ENCODE results near the gene OR2A42.
"Not testable (repeated sequence)": the region's sequence is repeated elsewhere in the genome, so short reads cannot be mapped to it uniquely, and the experiment has no call there.

OR2A42 gene, protein sequence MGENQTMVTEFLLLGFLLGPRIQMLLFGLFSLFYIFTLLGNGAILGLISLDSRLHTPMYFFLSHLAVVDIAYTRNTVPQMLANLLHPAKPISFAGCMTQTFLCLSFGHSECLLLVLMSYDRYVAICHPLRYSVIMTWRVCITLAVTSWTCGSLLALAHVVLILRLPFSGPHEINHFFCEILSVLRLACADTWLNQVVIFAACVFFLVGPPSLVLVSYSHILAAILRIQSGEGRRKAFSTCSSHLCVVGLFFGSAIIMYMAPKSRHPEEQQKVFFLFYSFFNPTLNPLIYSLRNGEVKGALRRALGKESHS

DNA sequence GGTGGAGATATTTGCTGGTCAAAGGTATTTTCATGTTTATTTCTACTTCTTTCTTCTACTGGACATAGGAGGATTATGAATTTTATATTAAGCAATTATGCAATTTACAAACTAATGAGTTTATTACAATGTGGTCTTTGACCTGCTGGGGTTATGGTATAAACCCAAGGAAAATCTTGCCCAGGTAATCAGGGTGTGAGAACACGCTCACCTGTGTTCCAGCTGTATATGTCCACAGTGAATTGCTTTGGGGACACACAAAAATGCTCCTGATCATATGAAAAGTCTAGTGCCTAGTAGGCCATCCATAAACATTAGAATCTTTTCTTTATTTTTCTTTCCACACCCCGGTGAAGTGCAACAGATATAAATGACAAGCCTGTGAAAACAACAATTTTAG, at the start of gene OR2A42:
OR2A42 (minus strand) TSS at position 241 of the 400 bp plus-strand sequence. CDS start 6,762 bp downstream, outside the sequence.
- not testable (repeated sequence) for DNase-seq

- DNase-seq: not testable (repeated sequence)
These were observed 47.9 kb upstream of the OR2A42 start for GRCh38 chr7:144287171-144287784.

DNA sequence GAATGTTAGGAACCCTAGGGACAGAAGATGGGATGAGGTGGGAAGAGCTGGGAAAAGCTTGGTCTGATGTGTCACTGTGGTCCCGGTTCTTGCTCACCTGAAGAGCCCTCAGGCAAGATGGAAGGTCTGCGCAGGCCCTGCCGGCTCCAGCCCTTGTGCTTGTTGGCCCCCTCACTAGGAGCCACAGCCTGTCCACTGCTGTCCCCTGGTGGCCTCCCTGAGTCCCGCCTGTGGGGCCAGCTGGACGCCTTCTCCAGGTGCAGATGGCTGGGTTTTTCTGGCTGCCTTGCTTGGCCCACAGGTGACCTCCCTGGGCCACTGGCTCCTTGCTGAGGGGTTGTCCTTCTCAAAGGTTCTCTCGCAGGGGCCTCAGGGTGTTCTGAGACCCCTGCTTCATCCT, 44.3 kb upstream of the OR2A42 start:
- DNase-seq: not testable (repeated sequence)

DNA sequence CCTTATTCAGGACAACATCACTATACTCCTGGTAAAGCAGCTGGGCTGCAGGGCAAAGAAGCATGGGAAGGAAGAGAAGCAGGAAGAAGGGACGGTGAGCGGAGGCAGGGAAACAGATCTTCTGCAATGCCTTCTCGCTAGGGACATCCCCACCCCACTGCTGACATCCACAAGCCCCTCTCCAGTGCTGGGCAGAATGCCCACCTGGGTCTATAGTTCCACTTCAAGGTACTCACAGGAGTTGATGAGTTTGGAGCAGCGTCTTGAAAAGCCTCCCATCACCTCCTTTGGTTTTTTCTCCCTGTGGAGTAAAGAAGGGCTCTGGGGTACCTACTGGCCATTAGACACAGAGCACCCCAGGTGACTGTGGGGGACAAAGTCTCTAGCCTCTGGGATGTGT, 43.1 kb upstream of the OR2A42 start:
- DNase-seq: not testable (repeated sequence)

GRCh38 chr7:144281981-144282380, 42.6 kb upstream of the OR2A42 start:
- DNase-seq: not testable (repeated sequence)

DNA sequence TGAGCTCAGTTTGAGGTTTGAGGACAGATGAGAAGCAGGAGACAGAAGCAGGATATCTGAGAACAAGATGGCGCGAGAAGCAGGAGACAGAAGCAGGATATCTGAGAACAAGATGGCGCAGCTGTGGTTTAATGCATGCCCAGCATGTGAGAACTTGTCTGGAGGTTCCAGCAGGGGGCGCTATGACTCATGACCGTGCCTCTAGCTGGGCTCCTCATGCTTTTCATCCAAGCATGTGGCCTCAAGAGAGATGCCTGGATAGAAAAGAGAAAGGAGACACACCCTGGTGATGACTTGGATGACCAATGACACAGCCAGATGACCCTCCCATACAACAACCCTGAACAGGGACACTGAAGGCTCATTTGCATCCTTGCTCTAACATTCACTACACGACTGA, 40.6 kb upstream of the OR2A42 start:
- not testable (repeated sequence) for DNase-seq

DNA sequence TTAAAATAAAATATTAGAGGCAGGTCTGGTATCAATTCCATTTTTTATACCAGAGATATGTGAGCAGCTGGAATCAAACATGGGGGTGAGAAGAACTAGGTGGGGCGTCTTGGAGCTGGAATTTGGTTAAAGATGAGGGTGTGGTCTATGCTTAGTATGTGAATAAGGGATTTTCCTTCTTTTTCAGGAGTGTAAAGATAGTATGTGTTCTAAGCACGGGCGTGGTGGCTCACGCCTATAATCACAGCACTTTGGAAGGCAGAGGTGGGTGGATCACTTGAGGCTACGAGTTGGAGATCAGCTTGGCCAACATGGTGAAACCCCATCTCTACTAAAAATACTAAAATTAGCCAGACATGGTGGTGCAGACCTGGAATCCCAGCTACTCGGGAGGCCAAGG, 35.9 kb upstream of the OR2A42 start:
- DNase-seq: not testable (repeated sequence)

DNA sequence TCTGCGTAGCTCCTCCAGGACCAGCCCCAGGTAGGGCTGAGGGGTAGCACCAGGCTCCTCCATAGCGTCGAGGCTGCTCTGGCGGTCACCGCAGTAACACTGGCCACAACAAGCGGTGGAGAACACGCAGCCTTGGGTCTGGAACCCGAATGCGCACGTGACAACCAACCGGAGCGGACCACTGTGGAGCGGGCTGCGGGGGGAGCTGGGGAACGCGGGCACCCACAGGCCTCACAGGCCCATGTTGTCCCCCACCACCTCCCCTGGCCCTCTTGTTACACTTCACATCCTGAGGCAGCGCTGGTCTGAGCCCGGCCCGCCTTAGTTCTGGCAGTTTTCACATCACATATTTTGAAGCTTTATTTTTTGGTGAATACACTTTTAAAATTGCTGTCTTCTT, 29.8 kb upstream of the OR2A42 start, which contains the start of gene CTAGE8:
CTAGE8 (minus strand) TSS at position 101 of the 400 bp plus-strand sequence; CDS start at position 63, 38 bp downstream.
- DNase-seq: not testable (repeated sequence)

DNA sequence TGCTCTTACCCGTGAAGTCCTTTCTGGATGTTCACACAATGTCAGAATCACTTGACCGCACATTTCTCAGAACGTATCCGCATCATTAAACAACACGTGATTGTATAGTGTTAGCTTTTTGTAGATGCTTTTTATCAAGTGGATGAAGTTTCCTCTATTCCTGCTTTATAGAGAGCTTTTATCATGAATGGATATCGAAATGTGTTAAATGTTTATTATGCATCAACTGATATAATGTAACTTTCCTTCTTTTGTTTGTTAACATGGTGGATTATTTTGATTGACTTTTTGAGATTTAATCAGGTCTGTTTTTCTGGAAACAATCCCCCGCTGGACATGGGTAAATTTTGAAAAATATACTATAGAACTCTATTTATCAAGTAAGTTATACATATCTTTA, 25.3 kb upstream of the OR2A42 start, which contains the start of gene OR2A7:
OR2A7 (minus strand) TSS at position 101 of the 400 bp plus-strand sequence. CDS start 5,164 bp downstream, outside the sequence.
- DNase-seq: not testable (repeated sequence)

DNA sequence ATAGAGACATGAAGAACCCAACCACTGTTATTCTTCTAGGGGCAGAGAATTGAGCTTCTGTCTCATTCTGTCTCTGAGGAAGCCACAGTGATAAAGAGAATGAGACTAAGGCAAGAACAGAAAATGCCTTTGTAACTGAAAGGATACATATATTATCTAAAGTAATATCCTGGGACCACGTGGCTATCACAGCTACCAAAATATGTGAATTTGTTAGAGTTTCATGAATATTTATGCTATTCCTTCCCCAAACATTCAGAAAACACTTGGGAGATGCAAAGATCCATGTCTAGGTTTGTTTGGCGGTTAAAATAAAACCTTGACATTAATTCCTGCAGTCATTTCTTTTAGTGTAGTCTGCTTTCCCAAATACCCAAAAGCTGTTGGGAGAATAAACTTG, 22.7 kb upstream of the OR2A42 start:
- DNase-seq: not testable (repeated sequence)

- DNase-seq: not testable (repeated sequence)
These were observed 19.7 kb upstream of the OR2A42 start for GRCh38 chr7:144259067-144259466.

GRCh38 chr7:144256112-144256511, 16.7 kb upstream of the OR2A42 start:
- DNase-seq: no peak

DNA sequence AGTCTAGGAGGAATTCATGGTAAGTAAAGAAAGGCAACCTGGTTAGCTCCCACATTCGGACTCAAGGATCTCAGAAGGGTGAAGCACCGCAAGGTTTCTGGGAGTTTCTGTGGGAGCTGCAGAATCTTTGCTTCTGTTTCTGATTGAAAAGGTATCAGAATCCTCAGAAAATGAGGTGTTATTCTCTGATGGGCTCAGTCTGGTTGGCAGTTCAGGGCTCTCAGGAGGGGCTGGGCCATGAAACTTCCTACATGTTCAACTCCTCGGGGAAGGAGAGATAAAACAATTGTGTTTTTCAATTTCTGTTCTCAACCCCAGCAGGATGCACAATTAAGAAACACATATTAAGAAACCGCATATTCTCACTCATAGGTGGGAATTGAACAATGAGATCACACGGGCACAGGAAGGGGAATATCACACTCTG, 16.1 kb upstream of the OR2A42 start:
- DNase-seq: no peak

- not testable (repeated sequence) for DNase-seq
These were observed 12.9 kb upstream of the OR2A42 start for GRCh38 chr7:144252307-144252706.

DNA sequence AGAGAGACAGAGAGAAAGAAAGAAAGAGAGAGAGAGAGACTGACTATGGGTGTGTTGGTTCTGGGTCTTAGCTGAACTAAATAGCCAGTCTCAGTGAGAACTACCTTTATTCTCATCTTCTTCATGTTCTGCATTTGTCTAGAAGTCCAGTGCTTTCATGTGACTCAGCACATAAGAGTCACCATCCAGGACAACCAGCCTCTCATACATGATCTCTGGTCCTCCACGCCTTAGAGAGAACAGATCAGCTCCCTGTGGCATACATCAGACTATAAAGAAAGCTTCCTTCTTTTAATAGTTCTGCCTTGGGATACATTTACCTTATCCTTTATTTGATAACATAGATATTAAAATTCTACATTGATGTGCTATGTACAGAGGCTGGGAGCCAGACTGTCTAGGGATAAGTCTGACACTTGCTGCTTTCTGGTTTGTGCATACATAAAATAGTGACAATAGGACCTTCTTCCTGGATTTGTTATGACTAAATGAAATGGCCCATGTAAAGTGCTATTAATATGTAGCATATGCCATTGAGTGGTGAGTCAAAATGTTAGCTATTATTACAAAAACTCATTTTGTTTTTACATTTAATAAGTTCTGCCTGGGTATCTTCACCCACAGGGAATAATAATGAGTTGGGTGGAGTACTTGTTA, 8.4 kb upstream of the OR2A42 start:
- DNase-seq: not testable (repeated sequence)

GRCh38 chr7:144246967-144247366, 7.6 kb upstream of the OR2A42 start:
- not testable (repeated sequence) for DNase-seq

DNA sequence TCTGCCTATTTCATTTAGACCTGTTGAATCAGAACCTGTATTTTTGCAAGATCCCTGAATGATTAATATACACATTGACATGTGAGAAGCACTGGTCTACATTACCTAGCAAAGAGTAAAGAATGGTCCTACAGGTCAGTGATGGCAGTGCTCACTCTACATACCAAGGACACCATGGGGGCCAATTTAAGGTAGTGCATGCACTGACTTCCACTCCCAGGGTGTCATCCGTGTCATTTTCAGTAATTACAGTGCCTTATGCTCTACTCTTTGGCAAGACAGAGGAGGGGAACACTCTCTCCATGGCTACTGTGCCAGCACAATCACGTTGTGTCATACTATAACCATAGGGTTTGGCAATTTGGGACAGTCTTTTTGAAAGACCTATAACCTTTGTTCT, 6.0 kb upstream of the OR2A42 start:
- not testable (repeated sequence) for DNase-seq

GRCh38 chr7:144238530-144239082, 799 bp downstream of the OR2A42 start:
- not testable (repeated sequence) for DNase-seq

DNA sequence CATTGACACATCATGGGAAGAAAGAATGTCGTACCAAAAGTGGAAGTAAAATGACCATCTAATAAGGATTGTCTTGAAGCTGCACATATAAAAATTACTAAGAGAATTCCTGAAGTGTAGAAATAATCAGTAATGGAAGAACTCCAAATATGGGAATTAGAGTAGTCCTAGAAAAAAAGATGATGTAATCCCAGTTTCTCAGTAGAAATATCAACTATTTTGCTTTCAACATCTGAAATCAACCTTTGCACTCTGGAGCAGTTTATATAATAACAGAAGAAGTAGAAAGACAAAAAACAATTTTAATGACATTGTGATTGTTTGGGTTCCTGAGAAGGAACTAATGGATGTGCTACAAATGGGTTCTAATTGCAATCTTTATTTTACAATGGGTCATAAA, 6.4 kb downstream of the OR2A42 start:
- DNase-seq: not testable (repeated sequence)

- not testable (repeated sequence) for DNase-seq
These were observed 8.4 kb downstream of the OR2A42 start for GRCh38 chr7:144231027-144231426.

GRCh38 chr7:144228810-144229209, 10.6 kb downstream of the OR2A42 start:
- not testable (repeated sequence) for DNase-seq

- DNase-seq: not testable (repeated sequence)
These were observed 12.5 kb downstream of the OR2A42 start for GRCh38 chr7:144226866-144227265.

GRCh38 chr7:144223675-144224074, 15.7 kb downstream of the OR2A42 start:
- not testable (repeated sequence) for DNase-seq

Measured in CD4-positive, alpha-beta T cell treated with Interleukin-15 for 1 hour (primary cell).